GOT3 (cell line): Measurements from ENCODE around the gene TBX10.
A peak's percentile ranks its signal among the peaks of the same experiment; 100 is the strongest.
"Not testable (repeated sequence)": the region's sequence is repeated elsewhere in the genome, so short reads cannot be mapped to it uniquely, and the experiment has no call there.

Experiments used
- DNase-seq: peaks from one replicate; lab custom pipeline; 2025; ENCODE audit warnings: mixed read lengths; lab: John Stamatoyannopoulos, UW

TBX10 gene

GRCh38 chr11:67615728-67616430 lies 23.7 kb downstream of the TBX10 start:
- no peak for DNase-seq

GRCh38 chr11:67614730-67615714 lies 24.5 kb downstream of the TBX10 start:
- DNase-seq: no peak

- DNase-seq: no peak
These were observed 25.4 kb downstream of the TBX10 start for GRCh38 chr11:67613960-67614715.

GRCh38 chr11:67613313-67613959 lies 26.1 kb downstream of the TBX10 start:
- no peak for DNase-seq

- no peak for DNase-seq
These were observed 26.8 kb downstream of the TBX10 start for GRCh38 chr11:67612751-67613150.

- no peak for DNase-seq
These were observed 27.6 kb downstream of the TBX10 start for GRCh38 chr11:67611704-67612587.

- DNase-seq: no peak
These were observed 28.4 kb downstream of the TBX10 start for GRCh38 chr11:67611165-67611564.

- DNase-seq: no peak
These were observed 29.2 kb downstream of the TBX10 start for GRCh38 chr11:67610302-67610868.

GRCh38 chr11:67609316-67609715 lies 30.2 kb downstream of the TBX10 start:
- DNase-seq: no peak

GRCh38 chr11:67608486-67608885 lies 31.1 kb downstream of the TBX10 start:
- no peak for DNase-seq

- no peak for DNase-seq
These were observed 32.1 kb downstream of the TBX10 start for GRCh38 chr11:67607507-67607906.

GRCh38 chr11:67606492-67607295 lies 32.9 kb downstream of the TBX10 start, which contains the start of gene NDUFV1:
Gene NDUFV1 (plus strand): TSS chr11:67606936. CDS start chr11:67607005, 69 bp downstream.
- peak; percentile 47 for DNase-seq

GRCh38 chr11:67606093-67606491 lies 33.5 kb downstream of the TBX10 start:
- DNase-seq: no peak

GRCh38 chr11:67605231-67606011 lies 34.1 kb downstream of the TBX10 start:
- DNase-seq: no peak

- no peak for DNase-seq
These were observed 34.7 kb downstream of the TBX10 start for GRCh38 chr11:67604815-67605214.

- not testable (repeated sequence) for DNase-seq
These were observed 35.4 kb downstream of the TBX10 start for GRCh38 chr11:67604119-67604518.

GRCh38 chr11:67601098-67601497 lies 38.5 kb downstream of the TBX10 start:
- no peak for DNase-seq

- DNase-seq: no peak
These were observed 39.1 kb downstream of the TBX10 start for GRCh38 chr11:67600324-67601029.
